22Rv1 (cell line): ENCODE data around the gene DNAH1.

Source experiments
- H3K27ac ChIP-seq: fragments of 450-650 bp; 2 replicates; pipeline ENCODE4 v1.5.1; 2017
- CTCF ChIP-seq: fragments of 450-650 bp; IDR thresholded peaks from 2 replicates; pipeline ENCODE4 v1.5.1; 2017; ENCODE audit warnings: mild to moderate bottlenecking
- ZFX ChIP-seq: fragments of 450-650 bp; IDR thresholded peaks from 2 replicates; pipeline ENCODE4 v1.6.1; 2017; ENCODE audit warnings: antibody characterized with exemption, borderline replicate concordance

The DNAH1 gene

DNA sequence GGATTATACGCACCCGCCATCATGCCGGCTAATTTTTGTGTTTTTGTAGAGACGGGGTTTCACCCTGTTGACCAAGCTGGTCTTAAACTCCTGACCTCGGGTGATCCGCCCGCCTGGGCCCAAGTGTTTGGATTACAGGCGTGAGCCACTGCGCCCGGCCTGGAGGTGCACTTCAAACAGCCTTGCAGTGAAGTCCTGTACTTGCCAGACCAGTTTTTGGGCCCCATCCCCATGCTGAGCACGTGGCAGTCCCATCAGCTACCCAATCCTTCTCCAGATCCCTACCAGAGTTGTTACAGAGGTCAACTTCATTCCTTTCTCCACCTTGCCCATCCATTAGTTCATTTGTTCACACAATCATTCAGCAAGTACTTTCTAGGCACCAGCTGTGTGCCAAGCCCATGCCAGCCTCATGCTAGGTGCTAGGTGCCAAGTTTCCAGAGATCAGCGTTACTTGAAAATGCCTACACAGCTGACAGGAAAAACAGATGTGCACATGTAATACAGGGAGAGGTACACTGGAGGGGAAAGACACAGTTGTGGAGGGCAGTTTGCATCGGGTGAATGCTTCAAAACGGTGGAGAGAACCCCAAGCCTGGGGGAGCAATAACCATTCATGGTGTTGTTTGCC, 2.2 kb downstream of the DNAH1 start:
- no peak for TF ChIP-seq CTCF
- no peak for TF ChIP-seq ZFX
- no peak overlapping the region for H3K27ac ChIP-seq

GRCh38 chr3:52319921-52320595, 3.9 kb downstream of the DNAH1 start:
- TF ChIP-seq CTCF (no peak), ZFX (no peak)
- no peak overlapping the region for H3K27ac ChIP-seq

GRCh38 chr3:52321481-52321880, 5.4 kb downstream of the DNAH1 start:
- no peak for TF ChIP-seq CTCF
- no peak for TF ChIP-seq ZFX
- no peak overlapping the region for H3K27ac ChIP-seq

- no peak for TF ChIP-seq CTCF
- TF ChIP-seq ZFX: no peak
Observed at GRCh38 chr3:52322466-52322865, 6.3 kb downstream of the DNAH1 start.

DNA sequence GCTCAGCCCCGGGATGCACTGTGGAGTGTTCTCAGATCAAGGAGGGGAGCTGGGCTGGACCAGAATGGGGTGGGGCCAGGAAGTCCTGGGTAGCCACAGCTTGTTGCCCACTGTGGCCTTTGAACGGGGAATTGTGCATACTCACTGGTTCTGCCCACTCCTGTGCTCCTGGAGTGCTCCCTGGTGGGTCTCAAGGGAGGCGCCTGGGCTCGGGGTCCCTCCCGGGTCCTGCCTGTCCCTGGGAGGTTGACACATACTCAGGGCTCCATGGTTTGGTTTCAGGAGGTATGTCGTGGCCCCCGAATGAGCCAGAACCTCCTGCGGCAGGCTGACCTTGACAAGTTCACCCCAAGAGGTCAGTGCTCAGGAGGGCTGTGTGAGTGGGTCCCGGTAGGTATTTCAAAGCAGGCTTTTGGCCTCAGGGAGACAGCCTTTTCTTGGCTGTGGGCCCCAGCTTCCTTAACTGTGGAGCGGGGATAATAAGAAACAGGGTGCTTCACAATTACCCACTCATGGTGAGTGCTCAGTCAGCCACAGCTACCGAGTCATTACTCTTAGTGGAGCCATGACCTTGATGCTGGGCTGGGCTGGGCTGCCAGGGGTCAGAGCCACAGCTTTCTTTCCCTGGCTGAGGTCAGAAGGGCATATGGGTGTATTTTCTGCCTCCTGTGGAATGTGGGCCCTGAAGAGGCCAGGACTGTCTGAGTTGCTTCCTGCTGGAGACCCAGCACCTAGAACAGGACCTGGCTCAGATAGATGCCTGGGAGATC, 7.6 kb downstream of the DNAH1 start:
- no peak overlapping the region for H3K27ac ChIP-seq
- no peak for TF ChIP-seq CTCF
- TF ChIP-seq ZFX: no peak

More at GRCh38 chr3:52322466-52322865, 6.3 kb downstream of the DNAH1 start:
- no peak overlapping the region for H3K27ac ChIP-seq

DNA sequence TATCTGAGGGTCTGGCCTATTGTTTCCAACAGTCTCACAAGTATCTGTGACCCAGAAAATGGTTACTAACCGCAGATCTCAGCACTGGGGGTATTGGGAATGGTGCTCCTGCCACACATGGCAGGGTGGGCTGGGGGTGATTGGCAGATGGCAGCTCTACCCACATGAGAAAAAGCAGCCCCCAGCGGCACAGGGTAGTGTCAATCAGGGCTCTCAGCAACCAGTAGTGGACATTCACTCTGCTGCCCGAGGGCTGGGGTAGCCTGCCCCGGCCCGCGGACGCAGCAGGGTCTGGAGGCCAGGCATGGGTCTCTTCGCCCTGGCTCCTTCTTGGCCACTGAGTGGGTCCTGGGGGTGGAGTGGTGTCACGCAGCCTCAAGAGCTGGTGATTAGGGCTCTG, 8.6 kb downstream of the DNAH1 start:
- no peak overlapping the region for H3K27ac ChIP-seq
- TF ChIP-seq ZFX (no peak), CTCF (no peak)

- no peak overlapping the region for H3K27ac ChIP-seq
- TF ChIP-seq ZFX: no peak
- TF ChIP-seq CTCF: no peak
Observed at GRCh38 chr3:52325686-52326085, 9.6 kb downstream of the DNAH1 start.
